ENCODE results near the gene ABI2. TPM values are rescaled to one million over a fixed set of nuclear protein-coding genes. Genes with fewer than 3 reads are reported as not detected.

The ABI2 gene
- total and polyA plus RNA-seq, 2 donors (not counting 1 experiment from before 2014, with no cell fraction given), result 32.2 to 60.9 TPM

DNA sequence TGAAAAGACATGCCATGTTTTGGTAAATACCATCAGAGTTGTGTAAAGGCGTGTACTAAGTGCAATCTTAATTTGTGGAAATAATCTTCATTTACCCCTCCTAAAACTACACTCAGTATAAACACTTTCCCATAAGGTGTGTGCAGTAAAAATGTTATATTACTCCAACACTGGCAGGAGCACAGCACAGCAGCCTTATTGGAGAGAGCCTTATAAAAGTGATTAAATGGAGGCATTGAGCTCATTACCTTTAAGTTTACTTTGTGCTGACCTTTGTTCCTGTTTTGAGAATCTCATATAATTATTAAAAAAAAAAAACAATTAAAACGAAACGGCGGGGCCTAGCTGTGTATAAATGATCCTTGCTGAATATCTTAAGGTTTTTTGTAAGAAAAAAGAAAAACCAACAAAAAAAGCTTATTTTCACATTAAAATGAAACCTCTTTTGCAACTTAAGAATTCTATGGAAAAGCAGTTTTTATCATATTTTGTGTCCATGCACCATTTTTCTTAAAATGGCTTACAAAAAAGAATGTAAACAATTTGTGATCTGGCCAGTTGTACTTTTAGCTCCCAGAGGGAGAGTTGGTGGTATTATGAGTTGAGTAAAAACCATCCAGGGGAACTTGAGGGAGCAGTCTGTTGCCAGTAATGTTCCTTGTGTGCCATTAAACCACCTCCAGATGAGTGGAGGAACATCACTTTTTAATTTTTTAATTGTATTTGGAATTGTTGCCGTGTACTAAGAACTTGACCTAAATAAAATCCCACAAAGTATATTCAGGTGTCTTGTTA, 103.4 kb downstream of the ABI2 start:
- Histone ChIP-seq H3K4me3 (replicated peaks in 1 of 4; ENCODE audit: control extremely low read depth in 1 of 4, insufficient read depth in 1 of 4, low read depth in 3 of 4, low read length in 4 of 4) (no peak overlapping the region), H3K4me2 (ENCODE audit: extremely low read depth, insufficient read depth, low read length) (no peak overlapping the region), H2AFZ (ENCODE audit: low read length) (no peak overlapping the region), H3K79me2 (ENCODE audit: control insufficient read depth, insufficient read depth, low read length) (peaks cover 2% of the 10 kb centered on the region), H3K9me3 (ENCODE audit: control insufficient read depth, insufficient read depth, low read depth, low read length) (no peaks in the 10 kb centered on the region), H3K4me1 (ENCODE audit: control insufficient read depth, extremely low read depth, insufficient read depth, low read length) (no peaks in the 10 kb centered on the region), H4K20me1 (ENCODE audit: control insufficient read depth, extremely low read depth, insufficient read depth, low read length) (no peaks in the 10 kb centered on the region), H3K27me3 (ENCODE audit: control insufficient read depth, insufficient read depth, low read length) (no peaks in the 10 kb centered on the region), H3K36me3 (ENCODE audit: control insufficient read depth, insufficient read depth, low read length) (peaks cover 3% of the 10 kb centered on the region), H3K9ac (ENCODE audit: insufficient read depth, low read length) (no peak overlapping the region), H3K27ac (ENCODE audit: insufficient read depth, low read length) (no peak overlapping the region)
- no peak for DNase-seq (ENCODE audit: low read depth in 2 of 2)
- no peak for TF ChIP-seq EZH2 (IDR thresholded peaks at IDR 0.05; ENCODE audit: low read length, missing control alignments)
- TF ChIP-seq CTCF (conservative IDR thresholded peaks at IDR 0.05 in 1 of 2, IDR thresholded peaks at IDR 0.05 in 1 of 2; ENCODE audit: low read depth in 1 of 2, low read length in 2 of 2), result no peak

DNA sequence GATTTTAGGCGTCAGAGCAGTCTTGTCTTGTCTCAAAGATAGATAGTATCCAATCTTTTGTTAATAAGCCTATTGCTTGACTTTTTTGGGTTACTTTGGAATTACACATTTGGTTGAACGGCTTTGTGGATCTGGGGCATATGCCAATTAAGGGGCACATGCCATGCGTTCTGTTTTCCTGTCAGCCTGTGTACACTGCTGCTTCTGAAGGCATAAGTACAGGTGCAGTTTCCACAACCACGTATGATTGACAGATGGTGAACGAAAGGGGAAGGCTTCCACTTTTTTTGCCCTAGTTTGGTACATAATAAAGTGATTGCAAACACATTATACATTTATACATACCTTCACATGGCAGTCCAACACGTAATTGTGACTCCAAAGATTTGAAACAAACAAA, 104.6 kb downstream of the ABI2 start:
- Histone ChIP-seq H3K4me2 (ENCODE audit: extremely low read depth, insufficient read depth, low read length) (no peak overlapping the region), H3K36me3 (ENCODE audit: control insufficient read depth, insufficient read depth, low read length) (peaks cover 3% of the 10 kb centered on the region), H3K27me3 (ENCODE audit: control insufficient read depth, insufficient read depth, low read length) (no peaks in the 10 kb centered on the region), H3K9ac (ENCODE audit: insufficient read depth, low read length) (no peak overlapping the region), H3K9me3 (ENCODE audit: control insufficient read depth, insufficient read depth, low read depth, low read length) (no peaks in the 10 kb centered on the region), H2AFZ (ENCODE audit: low read length) (no peak overlapping the region), H3K27ac (ENCODE audit: insufficient read depth, low read length) (no peak overlapping the region), H4K20me1 (ENCODE audit: control insufficient read depth, extremely low read depth, insufficient read depth, low read length) (no peaks in the 10 kb centered on the region), H3K4me1 (ENCODE audit: control insufficient read depth, extremely low read depth, insufficient read depth, low read length) (no peaks in the 10 kb centered on the region), H3K4me3 (replicated peaks in 1 of 4; ENCODE audit: control extremely low read depth in 1 of 4, insufficient read depth in 1 of 4, low read depth in 3 of 4, low read length in 4 of 4) (no peak overlapping the region), H3K79me2 (ENCODE audit: control insufficient read depth, insufficient read depth, low read length) (peaks cover 2% of the 10 kb centered on the region)
- DNase-seq (ENCODE audit: low read depth in 2 of 2), result no peak
- TF ChIP-seq EZH2 (IDR thresholded peaks at IDR 0.05; ENCODE audit: low read length, missing control alignments) (no peak), CTCF (conservative IDR thresholded peaks at IDR 0.05 in 1 of 2, IDR thresholded peaks at IDR 0.05 in 1 of 2; ENCODE audit: low read depth in 1 of 2, low read length in 2 of 2) (no peak)

DNA sequence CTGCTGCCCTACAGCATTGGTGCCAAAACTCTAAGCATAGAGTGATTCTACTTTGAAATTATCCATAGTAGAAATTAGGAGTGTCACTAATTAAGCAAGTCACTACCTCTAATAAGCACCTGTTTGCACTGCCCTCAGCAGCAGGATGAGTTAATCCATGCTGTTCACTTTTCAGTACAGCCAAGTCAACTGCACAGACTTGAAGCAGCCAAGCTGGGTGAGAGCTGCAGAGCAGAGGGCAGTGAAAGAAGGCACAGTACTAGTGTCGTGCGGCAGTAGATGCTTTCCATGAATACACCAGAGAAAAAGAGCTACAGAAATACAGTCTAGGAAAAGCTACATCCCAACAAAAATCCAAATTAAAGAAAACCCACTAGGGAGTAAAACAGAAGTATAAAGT, 108.3 kb downstream of the ABI2 start:
- DNase-seq (ENCODE audit: low read depth in 2 of 2), result no peak
- peaks cover 10% of the 10 kb centered on the region for H3K36me3 ChIP-seq (ENCODE audit: control insufficient read depth, insufficient read depth, low read length)
- H3K4me2 ChIP-seq (ENCODE audit: extremely low read depth, insufficient read depth, low read length), result no peak overlapping the region
- H2AFZ ChIP-seq (ENCODE audit: low read length), result no peak overlapping the region
- no peaks in the 10 kb centered on the region for H3K4me1 ChIP-seq (ENCODE audit: control insufficient read depth, extremely low read depth, insufficient read depth, low read length)
- H4K20me1 ChIP-seq (ENCODE audit: control insufficient read depth, extremely low read depth, insufficient read depth, low read length), result no peaks in the 10 kb centered on the region
- no peak overlapping the region for H3K4me3 ChIP-seq (replicated peaks in 1 of 4; ENCODE audit: control extremely low read depth in 1 of 4, insufficient read depth in 1 of 4, low read depth in 3 of 4, low read length in 4 of 4)
- no peaks in the 10 kb centered on the region for H3K9me3 ChIP-seq (ENCODE audit: control insufficient read depth, insufficient read depth, low read depth, low read length)
- peaks cover 2% of the 10 kb centered on the region for H3K79me2 ChIP-seq (ENCODE audit: control insufficient read depth, insufficient read depth, low read length)
- no peaks in the 10 kb centered on the region for H3K27me3 ChIP-seq (ENCODE audit: control insufficient read depth, insufficient read depth, low read length)
- H3K27ac ChIP-seq (ENCODE audit: insufficient read depth, low read length), result no peak overlapping the region
- TF ChIP-seq CTCF (conservative IDR thresholded peaks at IDR 0.05 in 1 of 2, IDR thresholded peaks at IDR 0.05 in 1 of 2; ENCODE audit: low read depth in 1 of 2, low read length in 2 of 2) (no peak), EZH2 (IDR thresholded peaks at IDR 0.05; ENCODE audit: low read length, missing control alignments) (no peak)
- no peak overlapping the region for H3K9ac ChIP-seq (ENCODE audit: insufficient read depth, low read length)

Measured in fibroblast of lung (primary cell).